ENCODE results near the gene RNPS1.
"Not testable (repeated sequence)": the region's sequence is repeated elsewhere in the genome, so short reads cannot be mapped to it uniquely, and the experiment has no call there.

The RNPS1 gene

DNA sequence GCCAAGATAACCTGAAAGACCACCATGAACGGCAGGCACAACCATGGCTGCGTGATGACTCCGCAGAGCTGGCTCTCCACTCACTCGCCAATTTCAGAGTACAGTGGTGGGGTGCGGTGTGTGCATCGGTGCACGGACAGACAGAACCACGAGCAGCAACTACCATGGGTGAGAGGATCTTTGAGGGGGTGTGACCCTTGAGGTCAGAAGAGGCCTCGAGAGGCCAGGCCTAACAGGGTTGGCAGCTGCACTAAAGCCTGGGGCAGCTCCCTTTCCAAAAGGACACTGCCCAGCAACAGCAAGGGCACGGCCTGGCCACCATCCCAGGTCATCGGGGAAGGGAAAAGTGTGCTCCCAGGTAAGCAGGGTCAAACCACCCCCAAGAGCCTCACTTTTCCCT, 14.6 kb downstream of the RNPS1 start:
- DNase-seq, result no peak

DNA sequence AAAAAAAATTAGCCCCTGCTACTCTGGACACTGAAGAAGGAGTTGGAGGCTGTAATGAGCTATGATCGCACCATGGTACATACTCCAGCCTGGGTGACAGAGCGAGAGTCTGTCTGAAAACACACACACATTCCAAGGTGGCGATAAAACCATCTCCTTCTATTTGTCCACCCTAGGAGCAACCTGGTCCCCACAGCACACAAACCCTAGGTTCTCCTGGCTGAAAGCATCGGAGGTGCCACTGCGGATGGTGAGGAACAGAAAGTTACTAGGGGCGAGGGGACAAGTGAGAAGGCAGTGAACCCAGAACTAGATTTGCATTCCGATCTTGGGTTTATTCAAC, 15.1 kb downstream of the RNPS1 start:
- no peak for DNase-seq

DNA sequence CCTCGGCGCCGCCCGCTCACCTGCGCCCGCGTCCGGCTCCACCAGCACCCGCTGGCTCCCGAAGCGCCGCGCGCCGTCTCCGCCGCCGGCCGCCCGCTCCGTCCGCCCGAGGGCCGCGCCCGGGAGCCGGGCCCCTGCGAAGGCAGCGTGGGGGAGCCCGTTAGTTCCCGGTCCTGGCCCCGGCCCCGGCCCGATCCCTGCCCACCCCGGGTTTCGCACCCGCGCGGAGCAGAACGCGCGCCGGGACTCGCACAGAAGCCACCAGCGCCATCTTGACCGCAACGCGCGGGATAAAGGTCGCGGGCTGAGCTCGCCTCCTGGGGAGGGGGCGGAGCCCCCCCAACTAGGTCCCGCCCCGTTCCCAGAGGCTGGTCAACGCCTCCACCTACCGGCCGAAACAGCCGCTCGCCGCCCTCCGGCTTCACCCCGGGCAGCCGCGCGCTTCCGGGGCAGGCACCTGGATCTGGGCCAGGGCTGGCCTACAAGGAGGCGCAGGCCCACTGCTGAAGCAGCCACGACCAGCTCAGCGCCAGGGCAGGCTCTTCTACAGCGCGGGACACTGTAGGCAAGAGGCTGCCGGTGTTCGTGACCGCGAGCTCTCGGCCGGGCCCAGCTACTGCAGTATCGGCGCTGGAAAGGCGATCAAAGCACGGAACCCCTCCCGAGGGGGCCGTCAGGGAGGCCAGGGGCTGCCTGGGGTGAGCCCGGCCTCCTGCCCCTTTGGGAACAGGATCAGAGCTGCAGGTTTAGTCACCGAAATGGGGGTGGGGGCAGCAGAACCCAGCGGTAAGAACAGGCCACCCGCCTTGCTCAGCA, 16.4 kb downstream of the RNPS1 start, which contains the start of gene ECI1:
ECI1 (minus strand) TSS at position 292 of the 816 bp plus-strand sequence; CDS start at position 271, 21 bp downstream.
- DNase-seq, result peak; percentile 84 to 96

DNA sequence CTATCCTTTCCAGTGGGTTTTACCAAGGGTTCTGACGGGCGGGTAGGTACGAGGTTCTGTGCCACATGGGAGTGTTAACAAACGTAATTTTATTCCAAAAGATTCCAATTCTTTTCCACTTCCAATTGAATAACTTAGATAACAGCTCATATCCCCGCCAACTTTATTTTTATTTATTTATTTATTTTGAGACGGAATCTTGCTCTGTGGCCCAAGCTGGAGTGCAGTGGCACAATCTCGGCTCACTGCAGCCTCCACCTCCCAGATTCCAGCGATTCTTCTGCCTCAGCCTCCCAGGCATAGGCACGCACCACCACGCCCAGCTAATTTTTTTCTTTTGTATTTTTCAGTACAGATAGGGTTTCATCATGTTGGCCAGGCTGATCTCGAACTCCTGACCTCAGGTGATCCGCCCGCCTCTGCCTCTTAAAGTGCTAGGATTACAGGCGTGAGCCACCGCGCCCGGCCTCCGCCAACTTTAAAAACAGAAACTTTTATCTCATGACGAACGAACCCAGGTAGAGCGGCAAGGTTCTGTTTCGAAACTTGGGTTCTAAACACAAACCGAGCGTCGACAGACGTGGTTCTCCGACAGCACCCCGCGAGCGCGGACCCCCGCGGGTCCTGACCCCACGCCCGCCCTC, 17.2 kb downstream of the RNPS1 start:
- peak in 1 of 2 experiments; percentile 58 for DNase-seq

DNA sequence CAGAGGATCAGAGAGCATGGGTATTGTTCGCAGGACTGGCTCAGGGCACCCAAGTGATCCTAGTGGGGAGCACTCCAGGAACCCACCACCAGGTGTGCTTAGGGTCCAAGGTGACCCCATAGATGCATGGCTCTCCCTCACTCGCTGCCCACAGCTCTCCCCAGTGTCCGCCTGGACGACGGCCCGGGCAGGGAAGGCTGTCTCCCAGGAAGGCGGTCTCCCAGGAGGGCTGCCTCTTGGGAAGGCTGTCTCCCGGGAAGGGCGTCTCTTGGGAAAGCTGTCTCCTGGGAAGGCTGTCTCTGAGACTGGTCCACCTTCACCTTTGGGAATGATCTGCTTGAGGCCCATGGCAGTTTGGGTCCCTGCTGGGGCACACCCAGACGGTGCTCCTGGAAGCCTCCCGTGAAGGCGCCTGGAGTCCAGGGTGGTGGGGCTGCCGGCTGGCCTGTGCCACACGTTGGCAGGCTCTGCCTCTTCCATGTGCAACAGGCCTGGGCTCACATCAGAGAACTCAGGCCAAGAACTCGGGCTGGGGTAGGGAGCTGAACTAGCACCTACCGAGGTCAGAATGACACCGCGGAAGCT, 21.5 kb downstream of the RNPS1 start:
- no peak for DNase-seq

DNA sequence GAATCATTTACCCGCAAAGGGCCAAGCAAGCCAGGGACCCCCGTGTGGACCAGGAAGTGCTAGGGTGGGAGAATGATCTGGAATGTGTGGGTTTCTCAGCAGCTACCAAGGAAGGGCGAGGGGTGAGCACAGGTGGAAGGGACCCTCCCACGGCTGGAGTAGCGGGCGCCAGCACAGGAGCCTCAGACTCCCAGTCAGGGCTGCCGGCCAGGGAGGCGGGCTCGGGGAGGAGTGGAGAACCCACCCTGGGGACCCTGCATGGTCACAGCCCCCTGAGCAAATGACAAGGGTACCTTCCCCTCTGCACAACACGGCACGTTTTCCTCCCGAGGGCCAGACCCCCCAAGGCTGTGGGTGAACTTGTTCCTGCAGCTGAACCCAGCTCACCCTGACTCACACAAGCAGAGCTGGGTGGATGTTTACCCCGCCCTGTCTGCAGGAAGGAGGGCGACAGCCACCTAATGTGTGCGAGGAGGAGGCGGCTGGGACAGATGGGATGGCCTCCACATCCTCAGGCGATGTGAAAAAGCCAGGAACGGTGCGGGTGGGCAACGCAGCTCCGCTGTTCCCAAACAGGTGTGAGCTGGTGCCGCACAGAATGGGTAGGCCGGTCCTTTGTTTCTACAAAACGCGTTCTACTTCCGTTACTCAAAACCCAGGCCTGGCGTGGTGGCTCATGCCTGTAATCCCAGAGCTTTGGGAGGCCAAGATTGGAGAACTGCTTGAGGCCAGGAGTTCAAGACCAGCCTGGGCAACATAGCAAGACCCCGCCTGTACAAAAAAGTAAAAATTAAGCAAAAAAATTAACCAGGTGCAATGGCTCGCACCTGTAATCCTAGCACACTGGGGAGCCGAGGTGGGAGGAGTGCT, 22.8 kb downstream of the RNPS1 start:
- no peak for DNase-seq

DNA sequence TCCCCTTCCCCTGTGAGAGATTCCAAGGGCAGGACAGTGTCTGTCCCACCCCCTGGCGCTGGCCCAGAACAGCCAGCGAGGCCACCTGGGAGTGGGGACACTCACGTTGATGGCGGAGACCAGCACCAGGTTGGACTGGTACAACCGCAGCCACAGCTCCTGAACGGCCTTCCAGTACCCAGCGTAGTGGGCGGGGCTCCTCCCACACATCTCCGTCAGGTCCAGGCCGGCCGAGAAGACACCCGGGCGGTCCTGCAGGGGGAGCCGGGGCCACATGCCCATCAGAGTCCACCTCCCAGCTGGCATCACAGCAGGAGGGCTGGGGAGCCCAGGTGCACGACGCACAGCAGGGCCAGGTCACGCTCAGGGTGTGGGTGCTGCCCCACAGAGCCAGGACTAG, 23.6 kb downstream of the RNPS1 start:
- DNase-seq, result peak in 1 of 2 experiments; percentile 52

DNA sequence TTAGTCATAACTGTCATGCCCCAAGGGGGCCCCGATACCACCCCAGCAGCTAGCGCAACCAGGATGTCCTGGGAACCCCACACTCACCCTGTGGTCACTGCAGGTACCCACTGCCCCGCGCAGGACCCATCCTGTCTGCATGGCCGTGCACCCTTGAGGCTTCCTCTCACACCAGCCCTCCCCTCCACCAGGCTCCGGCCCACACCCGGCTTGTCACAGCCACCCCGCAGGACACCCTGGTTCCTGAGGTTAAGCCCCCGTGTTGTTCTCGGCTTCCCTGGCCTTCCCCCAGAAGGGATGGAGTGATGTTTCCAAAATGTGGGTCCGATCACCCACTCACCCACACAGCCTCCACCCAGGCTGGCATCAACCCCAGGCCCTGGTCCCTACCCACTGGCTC, 24.1 kb downstream of the RNPS1 start:
- no peak for DNase-seq

DNA sequence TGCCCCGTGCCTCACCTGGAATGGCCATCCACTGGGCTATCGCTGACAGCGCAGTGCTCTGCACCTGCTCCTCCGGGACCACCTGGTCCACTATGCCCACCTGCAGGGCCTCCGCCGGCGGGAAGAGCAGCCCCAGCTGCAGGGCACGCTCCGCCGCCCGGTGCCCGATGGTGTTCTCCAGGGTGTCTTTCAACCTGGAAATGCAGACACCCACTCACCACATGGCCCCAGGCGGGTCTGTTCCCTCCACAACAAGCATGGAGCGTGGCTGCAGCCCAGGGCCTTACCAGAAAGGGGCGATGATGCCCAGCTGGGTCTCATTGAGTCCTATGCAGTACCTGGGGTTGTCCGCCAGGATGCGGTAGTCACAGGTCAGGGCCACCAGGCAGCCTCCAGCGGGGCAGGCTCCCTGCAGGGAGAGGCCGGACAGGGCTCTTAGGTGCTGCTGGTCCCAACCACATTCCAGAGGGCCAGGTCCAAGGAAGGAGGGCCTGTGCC, 24.8 kb downstream of the RNPS1 start:
- no peak for DNase-seq

DNA sequence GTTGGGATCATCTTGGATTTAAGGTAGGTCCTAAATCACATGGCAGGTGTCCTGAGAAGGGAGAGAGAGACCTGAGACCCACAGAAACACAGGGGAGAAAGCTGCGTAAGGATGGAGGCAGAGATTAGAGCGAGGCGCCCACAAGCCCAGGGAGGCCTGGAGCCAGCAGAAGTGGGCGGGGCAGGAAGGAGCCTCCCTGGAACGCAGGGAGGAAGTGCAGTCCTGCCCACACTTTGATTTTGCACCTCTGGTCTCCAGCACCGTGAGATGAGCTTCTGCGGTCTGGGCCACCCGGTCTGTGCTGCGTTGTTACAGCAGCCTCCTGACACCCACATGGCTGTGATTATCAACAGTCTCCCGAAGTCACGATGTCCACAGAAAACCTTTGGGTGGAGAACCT, 25.3 kb downstream of the RNPS1 start:
- DNase-seq, result no peak

DNA sequence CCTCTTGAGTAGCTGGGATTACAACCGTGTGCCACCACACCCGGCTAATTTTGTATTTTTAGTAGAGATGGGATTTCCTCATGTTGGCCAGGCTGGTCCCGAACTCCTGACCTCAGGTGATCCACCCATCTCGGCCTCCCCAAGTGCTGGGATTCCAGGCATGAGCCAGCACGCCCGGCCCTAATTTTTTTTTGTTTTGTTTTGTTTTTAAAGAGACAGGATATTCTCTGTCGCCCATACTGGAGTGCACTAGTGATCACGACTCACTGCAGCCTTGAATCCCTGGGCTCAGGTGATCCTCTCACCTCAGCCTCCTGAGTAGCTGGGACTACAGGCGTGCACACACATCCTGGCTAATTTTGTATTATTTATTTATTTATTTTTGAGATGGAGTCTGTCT, 27.6 kb downstream of the RNPS1 start:
- DNase-seq, result not testable (repeated sequence)

DNA sequence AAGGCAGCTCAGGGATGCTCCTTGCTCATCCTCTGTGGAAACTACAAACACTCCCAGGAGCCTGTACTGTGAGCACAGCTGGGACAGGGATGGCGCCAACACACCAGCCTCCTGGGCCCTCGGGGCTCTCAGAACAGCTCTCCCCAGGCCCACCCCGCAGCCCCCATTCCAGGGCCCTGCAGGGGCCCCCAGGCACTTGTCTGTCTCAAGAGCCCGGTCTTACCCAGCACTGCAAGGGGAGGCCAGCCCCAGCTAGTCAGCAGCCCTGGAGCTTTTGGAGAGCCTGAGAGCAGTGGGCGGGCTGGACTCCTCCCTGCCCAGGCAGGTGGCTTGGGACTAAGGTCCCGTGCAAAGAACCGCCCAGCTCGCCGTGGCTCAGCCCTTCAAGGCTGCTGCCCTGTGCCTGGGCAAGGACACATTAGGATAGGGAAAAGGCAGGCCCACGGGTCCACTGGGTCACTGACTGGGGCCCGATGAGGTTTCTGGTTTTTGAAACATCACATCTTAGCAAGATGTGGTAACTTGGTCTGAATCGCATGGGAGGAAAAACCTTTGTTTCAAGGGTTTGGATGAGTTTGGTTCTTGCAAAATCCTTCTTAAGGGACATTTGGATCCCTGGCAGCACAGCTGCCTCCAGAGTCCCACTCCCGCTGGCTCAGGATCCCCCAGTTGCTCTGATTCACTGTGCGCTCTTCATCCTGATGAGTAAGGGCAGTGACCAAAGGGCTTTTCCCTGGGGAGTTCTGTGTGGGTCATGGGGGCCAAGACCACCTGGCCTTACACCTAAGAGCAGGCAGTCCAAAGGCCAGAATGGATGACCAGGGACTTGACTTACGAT, 28.9 kb downstream of the RNPS1 start:
- peak in 1 of 2 experiments; percentile 26 for DNase-seq

DNA sequence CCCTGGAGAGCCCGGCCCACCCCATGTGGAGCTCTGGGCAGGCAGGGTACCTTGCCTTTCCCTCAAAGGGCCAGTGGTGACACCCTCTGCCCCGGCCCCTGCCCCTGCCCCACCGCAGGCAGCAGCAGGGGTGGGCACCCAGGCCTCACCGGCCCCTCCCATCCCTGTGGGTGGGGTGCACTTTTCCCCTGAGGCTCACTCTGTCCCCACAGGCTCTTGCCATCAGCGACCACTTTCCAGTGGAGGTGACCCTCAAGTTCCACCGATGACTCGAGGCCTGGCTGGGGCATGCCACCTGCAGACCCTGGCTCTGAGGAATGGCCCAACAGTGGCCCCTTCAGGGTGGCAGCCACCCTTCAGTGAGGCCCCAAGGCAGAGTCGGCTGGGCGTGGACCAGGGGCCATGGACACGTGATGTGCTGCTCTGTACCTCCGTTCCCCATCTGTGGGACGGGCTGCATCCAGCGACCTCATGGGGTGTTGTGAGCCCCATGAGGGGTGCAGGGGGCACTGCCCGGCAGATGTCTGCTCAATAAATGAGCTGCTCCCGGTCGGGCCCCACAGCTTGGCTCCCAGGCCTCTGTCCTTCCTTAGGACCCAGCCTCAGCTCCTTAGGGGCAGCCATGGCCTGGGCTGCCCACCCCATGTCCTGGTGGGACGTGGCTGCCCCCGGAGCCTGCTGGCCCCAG, 29.6 kb downstream of the RNPS1 start:
- DNase-seq, result no peak

DNA sequence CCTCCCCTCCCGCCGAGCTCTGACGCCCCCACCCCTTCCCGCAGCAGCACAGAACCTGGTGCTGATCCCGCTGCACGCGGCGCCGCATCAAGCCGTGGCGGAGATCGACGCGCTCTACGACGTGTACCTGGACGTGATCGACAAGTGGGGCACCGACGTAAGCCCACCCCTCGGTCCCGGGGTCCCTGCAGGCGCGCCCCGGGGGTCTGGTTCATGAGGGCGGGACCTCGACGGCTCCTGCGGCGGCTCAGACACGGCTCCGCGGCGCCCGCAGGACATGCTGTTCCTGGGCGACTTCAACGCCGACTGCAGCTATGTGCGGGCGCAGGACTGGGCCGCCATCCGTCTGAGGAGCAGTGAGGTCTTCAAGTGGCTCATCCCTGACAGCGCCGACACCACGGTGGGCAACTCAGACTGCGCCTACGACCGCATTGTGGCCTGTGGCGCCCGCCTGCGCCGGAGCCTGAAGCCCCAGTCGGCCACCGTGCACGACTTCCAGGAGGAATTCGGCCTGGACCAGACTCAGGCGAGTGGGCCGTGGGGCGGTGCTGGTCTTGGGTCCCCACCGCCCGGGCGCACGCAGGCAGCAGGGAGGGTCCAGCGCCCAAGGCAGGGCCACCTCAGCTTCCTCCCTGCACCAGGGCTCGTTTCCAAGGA, 30.3 kb downstream of the RNPS1 start:
- no peak for DNase-seq

DNA sequence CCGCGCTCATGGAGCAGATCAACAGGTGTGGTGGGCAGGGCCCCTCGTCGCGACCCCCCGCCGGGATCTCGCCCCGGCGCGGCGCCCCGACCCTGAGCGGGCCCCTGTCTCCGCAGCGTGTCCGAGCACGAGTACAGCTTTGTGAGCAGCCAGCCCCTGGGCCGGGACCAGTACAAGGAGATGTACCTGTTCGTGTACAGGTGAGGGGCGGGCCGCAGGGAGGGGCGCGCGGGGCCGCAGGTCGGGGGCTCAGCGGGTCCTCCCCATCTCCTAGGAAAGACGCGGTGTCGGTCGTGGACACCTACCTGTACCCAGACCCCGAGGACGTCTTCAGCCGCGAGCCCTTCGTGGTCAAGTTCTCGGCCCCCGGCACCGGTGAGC, 30.8 kb downstream of the RNPS1 start:
- DNase-seq, result no peak

DNA sequence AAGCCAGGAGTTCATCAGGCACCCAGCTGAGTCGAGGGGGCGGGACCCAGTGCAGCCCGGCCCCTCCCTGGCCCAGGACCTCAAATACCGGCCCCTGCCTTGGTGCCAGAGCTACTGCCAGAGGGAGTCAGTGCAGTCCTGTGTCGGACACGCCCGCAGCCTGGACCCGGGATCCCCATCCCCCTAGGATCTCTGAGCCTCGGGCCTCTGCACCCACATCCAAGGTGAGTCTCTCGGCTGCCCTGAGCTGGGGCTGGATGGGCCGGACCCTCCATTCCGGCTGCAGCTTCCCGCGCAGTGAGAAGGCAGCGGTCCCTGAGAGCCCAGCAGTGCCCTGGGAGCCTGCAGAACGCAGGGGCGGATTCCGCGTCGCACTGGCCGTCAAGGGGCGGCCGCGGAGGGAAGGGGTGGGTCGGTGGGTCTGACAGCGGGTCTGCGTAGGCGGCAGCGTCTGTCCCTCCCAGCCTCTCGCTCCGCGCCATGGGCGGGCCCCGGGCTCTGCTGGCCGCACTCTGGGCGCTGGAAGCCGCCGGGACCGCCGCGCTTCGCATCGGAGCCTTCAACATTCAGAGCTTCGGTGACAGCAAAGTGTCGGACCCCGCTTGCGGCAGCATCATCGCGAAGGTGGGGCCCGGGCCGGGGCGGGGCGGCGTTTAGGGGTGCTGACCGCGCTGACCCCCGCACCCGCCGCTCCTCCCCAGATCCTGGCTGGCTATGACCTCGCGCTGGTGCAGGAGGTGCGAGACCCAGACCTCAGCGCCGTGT, 31.4 kb downstream of the RNPS1 start, which contains the start of gene DNASE1L2:
DNASE1L2 (plus strand) TSS at position 108 of the 765 bp plus-strand sequence; CDS start at position 481, 373 bp downstream.
- DNase-seq, result peak in 1 of 2 experiments; percentile 39

DNA sequence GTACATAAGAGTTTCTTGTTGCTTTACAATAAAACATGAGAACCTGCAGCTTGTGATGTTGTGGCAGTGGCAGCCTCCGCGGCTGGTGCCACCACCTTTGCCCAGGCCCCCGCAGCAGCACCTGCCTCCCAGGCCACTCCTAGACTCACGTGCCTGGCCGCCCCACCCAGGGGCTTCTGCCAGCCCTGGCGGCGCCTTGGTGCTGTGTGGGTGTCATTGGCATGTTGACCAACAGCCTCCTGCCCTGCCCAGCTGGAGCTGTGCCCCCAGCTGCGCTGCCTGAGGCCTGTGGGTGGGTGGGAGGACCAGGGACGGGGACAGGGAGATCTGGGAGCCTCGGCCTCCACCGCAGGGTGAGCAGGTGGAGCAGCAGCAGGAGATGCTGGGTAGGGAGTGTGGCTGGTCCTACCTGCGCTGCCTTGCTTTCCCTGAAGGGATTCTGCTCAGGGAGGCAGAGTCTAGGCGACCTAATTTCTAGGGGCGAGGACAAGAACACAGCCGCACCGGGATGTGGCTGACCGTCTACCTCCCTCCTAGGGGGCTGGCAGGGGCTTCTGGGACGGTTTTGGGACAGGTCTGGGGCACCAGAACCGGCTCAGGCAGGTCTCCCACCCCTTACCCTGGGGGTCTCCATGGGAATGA, 32.1 kb downstream of the RNPS1 start:
- DNase-seq, result no peak

DNA sequence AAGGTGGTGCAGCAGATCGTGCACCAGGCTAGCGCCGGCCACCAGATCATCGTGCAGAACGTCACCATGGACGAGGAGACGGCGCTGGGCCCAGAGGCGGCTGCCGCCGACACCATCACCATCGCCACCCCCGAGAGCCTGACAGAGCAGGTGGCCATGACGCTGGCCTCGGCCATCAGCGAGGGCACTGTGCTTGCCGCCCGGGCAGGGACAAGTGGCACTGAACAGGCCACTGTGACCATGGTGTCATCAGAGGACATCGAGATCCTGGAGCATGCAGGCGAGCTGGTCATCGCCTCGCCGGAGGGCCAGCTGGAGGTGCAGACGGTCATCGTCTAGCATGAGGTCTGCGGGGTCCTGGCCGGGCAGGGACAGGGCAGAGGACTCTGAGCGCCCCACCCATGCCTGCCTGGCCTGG, 32.7 kb downstream of the RNPS1 start:
- DNase-seq, result no peak

DNA sequence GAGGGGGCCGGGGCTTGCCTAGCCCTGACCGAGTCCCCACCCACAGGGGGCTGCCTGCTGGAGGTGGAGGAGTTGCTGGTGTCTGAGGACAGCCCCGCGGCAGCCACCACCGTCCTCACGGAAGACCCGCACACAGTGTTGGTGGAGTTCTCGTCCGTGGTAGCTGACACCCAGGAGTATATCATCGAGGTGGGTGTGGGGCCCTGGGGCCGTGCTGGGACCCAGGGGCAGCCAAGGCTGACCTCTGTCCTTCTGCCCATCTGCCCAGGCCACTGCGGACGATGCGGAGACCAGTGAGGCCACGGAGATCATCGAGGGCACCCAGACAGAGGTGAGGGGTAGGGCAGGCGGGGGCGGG, 33.1 kb downstream of the RNPS1 start:
- DNase-seq, result no peak
